Measurements from ENCODE around the gene STAB1.
A peak's percentile ranks its signal among the peaks of the same experiment; 100 is the strongest.

STAB1 gene

DNA sequence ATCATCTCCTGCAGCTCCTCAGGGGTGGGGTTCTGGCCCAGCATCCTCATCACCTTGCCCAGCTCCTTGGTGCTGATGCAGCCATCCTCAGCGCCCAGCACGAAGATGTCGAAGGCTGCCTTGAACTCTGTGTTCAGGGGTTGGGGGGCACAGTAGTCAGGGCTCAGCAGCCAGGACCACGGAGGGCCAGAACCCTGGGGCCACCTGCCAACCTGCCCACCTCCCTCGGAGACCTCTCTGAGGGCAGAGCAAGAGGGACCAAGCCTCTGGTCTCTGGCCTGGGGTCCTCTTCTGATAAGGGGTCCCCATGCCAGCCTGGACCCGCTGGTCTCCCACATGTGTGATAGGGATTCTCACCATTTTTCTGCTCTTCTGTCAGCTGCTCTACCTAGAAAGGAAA is 43.0 kb upstream of the STAB1 start:
- TF ChIP-seq, protein P1, sequence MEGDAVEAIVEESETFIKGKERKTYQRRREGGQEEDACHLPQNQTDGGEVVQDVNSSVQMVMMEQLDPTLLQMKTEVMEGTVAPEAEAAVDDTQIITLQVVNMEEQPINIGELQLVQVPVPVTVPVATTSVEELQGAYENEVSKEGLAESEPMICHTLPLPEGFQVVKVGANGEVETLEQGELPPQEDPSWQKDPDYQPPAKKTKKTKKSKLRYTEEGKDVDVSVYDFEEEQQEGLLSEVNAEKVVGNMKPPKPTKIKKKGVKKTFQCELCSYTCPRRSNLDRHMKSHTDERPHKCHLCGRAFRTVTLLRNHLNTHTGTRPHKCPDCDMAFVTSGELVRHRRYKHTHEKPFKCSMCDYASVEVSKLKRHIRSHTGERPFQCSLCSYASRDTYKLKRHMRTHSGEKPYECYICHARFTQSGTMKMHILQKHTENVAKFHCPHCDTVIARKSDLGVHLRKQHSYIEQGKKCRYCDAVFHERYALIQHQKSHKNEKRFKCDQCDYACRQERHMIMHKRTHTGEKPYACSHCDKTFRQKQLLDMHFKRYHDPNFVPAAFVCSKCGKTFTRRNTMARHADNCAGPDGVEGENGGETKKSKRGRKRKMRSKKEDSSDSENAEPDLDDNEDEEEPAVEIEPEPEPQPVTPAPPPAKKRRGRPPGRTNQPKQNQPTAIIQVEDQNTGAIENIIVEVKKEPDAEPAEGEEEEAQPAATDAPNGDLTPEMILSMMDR (conservative IDR thresholded peaks at IDR 0.05), result no peak
- peak overlapping the region; percentile 18; the same call in 1 of the 2 replicates for H3K27ac ChIP-seq

DNA sequence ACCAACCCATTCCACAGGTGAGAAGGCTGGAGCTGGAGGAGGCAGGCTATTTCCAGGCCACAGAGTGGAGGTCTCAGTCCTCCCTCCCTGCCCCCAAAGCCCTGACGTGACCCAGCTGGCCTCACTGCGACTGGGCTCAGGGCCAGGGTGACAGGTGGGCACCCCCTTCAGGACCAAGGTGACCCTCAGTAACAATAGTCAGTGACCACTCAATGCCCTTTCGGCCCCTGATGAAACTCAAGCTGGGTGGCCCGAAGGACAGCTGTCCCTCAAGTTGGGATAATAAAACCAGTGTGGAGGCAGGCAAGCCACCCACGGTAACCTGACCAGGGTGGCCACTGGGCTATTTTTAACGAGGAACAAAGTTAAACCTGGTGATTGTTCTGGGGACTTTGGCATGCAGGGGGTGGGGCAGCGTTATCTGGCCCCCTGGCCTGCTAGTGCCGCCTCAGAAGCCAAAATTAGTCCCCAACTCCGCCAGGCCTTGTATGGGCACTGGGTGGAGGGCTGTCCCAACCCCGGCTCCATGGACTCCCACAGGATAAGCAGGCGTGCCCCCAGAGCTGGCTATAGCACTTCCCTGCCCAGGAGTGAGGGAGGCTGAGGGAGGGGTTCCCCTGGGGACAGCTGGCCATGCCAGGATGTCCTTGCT is 42.4 kb upstream of the STAB1 start:
- TF ChIP-seq, protein P1 (conservative IDR thresholded peaks at IDR 0.05), result no peak
- peak overlapping the region; percentile 18; the same call in 1 of the 2 replicates for H3K27ac ChIP-seq

DNA sequence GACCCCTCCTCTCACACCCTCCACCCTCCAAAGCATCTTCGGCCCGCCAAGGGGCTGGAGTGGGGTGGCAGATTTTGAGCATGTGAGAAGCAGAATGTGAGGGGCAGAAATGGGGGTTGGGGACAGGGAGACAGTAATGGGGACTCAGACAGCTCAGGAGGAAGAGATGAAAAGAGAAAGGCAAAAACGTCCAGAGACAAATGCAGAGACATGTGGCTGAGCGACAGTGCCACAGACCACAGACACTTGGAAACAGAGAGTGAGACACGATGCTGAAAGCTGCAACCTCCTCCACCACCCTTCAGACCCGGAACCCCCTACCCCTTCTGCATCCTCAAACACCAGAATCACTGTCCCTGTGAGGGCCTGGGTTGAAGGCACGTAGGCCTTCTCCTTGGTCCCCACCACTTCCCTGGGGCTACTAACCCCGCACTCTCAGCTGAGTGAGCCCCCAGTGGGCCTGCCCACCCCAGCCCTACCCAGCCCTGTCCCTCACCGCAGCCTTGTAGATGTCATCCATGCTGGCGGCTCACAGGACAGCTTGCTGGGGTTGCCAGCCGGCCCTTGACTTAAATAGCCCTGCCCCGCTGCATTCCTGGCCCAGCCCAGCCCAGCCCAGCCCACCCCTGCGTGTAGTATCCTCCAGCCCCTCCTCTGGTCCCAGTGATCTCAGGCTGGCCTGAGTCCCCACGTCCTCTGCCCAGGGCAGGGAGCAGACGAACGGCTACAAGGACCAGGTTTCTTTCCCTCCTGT is 41.5 kb upstream of the STAB1 start, which contains the start of gene TNNC1:
Gene TNNC1 (minus strand): TSS at position 546 of the 754 bp plus-strand sequence. CDS start 26 bp downstream, at position 520.
- TF ChIP-seq, protein P1 (conservative IDR thresholded peaks at IDR 0.05), result no peak

DNA sequence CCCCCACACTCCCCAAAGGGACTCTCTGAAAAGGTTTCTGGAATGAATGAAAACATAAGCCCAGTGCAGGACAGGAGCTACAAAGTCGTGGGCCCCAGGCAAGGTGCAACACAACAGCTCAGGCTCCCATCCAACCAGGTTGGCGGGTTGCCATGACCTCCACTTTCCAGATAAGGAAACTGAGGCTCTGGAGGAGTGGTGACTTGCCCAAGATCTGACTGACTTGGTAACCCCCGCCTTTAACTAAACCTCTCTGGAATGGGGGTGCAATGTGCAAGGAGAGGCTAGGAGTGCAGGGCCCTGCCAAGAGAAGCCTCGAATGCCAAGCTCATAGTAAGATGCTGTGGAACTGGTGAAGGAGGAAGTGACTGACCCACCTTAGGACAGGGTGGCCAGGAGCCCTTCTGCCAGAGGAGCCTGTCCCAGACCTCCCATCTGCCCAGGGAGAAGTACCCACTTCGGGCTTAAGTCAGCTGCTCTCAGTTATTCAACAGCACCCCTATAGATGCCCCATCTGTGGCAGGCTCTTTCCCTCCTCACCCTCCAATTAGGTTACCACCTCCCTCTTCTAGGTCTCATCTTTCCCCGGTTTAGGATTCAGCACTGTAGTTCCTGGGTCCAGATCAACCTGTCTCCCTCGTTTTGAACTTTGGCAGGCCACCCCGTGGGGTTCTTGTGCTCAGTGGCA is 40.7 kb upstream of the STAB1 start:
- TF ChIP-seq, protein P1 (conservative IDR thresholded peaks at IDR 0.05), result no peak
- peak overlapping the region; percentile 89 for H3K27ac ChIP-seq

More for the DNA sequence above, 41.5 kb upstream of the STAB1 start, which contains the start of gene TNNC1:
- peak within 1 kb of the TSS; percentile 89 for H3K27ac ChIP-seq

DNA sequence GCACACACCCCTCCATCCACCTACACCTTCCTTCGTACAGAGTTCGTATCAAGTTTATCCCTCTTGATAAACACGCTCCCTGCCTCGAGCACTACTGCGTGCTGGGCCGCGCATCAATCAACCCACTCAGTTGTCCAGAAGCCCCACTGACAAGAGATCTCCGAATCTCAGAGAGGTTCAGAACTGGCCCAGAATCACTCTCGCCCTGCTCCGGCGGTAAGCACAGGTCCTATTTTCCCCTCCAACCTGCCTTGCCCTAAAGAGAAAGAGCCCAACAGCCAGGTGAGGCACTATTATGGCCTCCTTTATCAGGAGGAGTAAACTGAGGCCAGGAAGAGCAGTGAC is 40.2 kb upstream of the STAB1 start:
- TF ChIP-seq, protein P1 (conservative IDR thresholded peaks at IDR 0.05), result no peak
- peak overlapping the region; percentile 89 for H3K27ac ChIP-seq

DNA sequence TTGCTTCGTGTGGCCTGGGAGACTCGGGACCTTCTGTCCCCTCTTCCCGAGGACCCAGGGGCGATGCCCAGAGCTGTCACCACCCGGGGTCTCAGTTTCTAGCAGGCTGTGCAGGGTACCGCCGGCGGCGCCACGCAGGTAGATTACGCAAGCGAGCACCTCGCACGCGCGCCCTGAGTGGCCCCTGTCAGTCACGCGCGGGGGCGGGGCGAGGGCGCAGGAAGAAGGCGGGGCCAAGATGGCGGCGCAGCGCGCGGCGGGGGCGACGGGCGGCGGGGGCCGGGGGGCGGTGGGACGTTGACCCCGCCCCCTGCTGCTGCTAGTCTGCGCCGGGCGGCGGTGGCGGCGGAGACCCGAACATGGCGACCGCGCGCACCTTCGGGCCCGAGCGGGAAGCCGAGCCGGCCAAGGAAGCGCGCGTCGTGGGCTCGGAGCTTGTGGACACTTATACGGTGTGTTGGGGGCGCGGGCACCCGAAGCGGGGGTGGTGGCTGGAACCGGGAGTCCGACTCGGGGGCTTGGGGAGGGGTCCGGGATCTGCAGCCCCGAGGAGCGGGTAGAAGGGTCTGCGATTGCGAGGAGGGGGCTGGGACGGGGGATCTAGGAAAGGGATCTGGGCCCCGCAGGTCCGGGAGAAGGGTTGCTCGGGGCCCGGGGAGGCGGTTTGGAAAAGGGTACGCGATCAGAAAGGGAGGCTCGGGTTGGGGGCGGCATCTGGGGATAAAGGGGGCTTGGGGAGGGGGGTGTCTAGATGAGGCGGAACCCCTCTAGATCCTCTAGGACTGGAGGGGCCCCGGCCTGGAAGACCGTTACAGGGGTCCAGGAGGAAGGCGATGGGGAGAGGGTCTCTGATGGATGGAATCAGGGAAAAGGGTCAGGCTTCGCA is 39.6 kb upstream of the STAB1 start, which contains the start of gene NISCH:
Gene NISCH (plus strand): TSS at position 322 of the 886 bp plus-strand sequence. CDS start 38 bp downstream, at position 360.
- H3K27ac ChIP-seq, result peak within 1 kb of the TSS; percentile 89
- TF ChIP-seq, protein P1 (conservative IDR thresholded peaks at IDR 0.05), result no peak

Data from VCaP (cell line).